Measurements from ENCODE around the gene INSRR. TPM values are rescaled to one million over a fixed set of nuclear protein-coding genes. Genes with fewer than 3 reads are reported as not detected.

INSRR gene
- total RNA-seq, 1 donor from 2014 or later, result 1.7 TPM

GRCh38 chr1:156795374-156795733 is 63.6 kb downstream of the INSRR start:
- peaks cover 18% of the 10 kb centered on the region for H3K4me1 Mint-ChIP-seq (ENCODE audit: unreplicated experiment)
- H3K4me3 Mint-ChIP-seq, result no peak overlapping the region
- H3K9me3 Mint-ChIP-seq, result no peaks in the 10 kb centered on the region
- no peaks in the 10 kb centered on the region for H3K27me3 Mint-ChIP-seq
- TF ChIP-seq, protein P1, sequence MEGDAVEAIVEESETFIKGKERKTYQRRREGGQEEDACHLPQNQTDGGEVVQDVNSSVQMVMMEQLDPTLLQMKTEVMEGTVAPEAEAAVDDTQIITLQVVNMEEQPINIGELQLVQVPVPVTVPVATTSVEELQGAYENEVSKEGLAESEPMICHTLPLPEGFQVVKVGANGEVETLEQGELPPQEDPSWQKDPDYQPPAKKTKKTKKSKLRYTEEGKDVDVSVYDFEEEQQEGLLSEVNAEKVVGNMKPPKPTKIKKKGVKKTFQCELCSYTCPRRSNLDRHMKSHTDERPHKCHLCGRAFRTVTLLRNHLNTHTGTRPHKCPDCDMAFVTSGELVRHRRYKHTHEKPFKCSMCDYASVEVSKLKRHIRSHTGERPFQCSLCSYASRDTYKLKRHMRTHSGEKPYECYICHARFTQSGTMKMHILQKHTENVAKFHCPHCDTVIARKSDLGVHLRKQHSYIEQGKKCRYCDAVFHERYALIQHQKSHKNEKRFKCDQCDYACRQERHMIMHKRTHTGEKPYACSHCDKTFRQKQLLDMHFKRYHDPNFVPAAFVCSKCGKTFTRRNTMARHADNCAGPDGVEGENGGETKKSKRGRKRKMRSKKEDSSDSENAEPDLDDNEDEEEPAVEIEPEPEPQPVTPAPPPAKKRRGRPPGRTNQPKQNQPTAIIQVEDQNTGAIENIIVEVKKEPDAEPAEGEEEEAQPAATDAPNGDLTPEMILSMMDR (conservative IDR thresholded peaks at IDR 0.05), result no peak
- no peak for DNase-seq (ENCODE audit: extremely low spot score, unreplicated experiment)
- no peak overlapping the region for H3K27ac Mint-ChIP-seq
- peaks cover 21% of the 10 kb centered on the region for H3K36me3 Mint-ChIP-seq

GRCh38 chr1:156794506-156795373 is 64.2 kb downstream of the INSRR start:
- Mint-ChIP-seq H3K4me1 (ENCODE audit: unreplicated experiment) (peaks cover 15% of the 10 kb centered on the region), H3K4me3 (no peak overlapping the region), H3K36me3 (peaks cover 21% of the 10 kb centered on the region), H3K9me3 (no peaks in the 10 kb centered on the region), H3K27me3 (no peaks in the 10 kb centered on the region), H3K27ac (no peak overlapping the region)
- TF ChIP-seq, protein P1 (conservative IDR thresholded peaks at IDR 0.05), result no peak
- no peak for DNase-seq (ENCODE audit: extremely low spot score, unreplicated experiment)

Other genes with a start within 250 kb of the INSRR start
- not detected in 2 replicates for gene HAPLN2, start 239.7 kb downstream of the INSRR start, total RNA-seq (ENCODE audit: low replicate concordance)
- gene BCAN, start 217.0 kb downstream of the INSRR start, total RNA-seq (ENCODE audit: low replicate concordance), result 12.6 TPM in 1 of 2 replicates, not detected in the other
- 8.1 and 125 TPM in 2 replicates for gene NES, start 181.7 kb downstream of the INSRR start, total RNA-seq (ENCODE audit: low replicate concordance)
- gene CRABP2, start 153.5 kb downstream of the INSRR start, total RNA-seq (ENCODE audit: low replicate concordance), result 83.7 and 370 TPM in 2 replicates
- 35.2 and 39.7 TPM in 2 replicates for gene METTL25B, start 130.6 kb downstream of the INSRR start, total RNA-seq (ENCODE audit: low replicate concordance)
- 35.3 and 42.0 TPM in 2 replicates for gene ISG20L2, start 130.4 kb downstream of the INSRR start, total RNA-seq (ENCODE audit: low replicate concordance)
- 47.4 and 58.6 TPM in 2 replicates for gene MRPL24, start 118.0 kb downstream of the INSRR start, total RNA-seq (ENCODE audit: low replicate concordance)
- gene HDGF, start 107.4 kb downstream of the INSRR start, total RNA-seq (ENCODE audit: low replicate concordance), result 249 and 270 TPM in 2 replicates
- 79.1 and 81.8 TPM in 2 replicates for gene PRCC, start 91.6 kb downstream of the INSRR start, total RNA-seq (ENCODE audit: low replicate concordance)
- gene SH2D2A, start 42.3 kb downstream of the INSRR start, total RNA-seq (ENCODE audit: low replicate concordance), result 0.48 and 2.2 TPM in 2 replicates
- 0.12 and 6.6 TPM in 2 replicates for gene NTRK1, start 1.7 kb upstream of the INSRR start, total RNA-seq (ENCODE audit: low replicate concordance)
- gene PEAR1, start 34.6 kb upstream of the INSRR start, total RNA-seq (ENCODE audit: low replicate concordance), result 0.14 and 11.7 TPM in 2 replicates
- gene LRRC71, start 61.5 kb upstream of the INSRR start, total RNA-seq (ENCODE audit: low replicate concordance), result 0.58 TPM in 1 of 2 replicates, not detected in the other
- 33.7 and 43.7 TPM in 2 replicates for gene ARHGEF11, start 186.6 kb upstream of the INSRR start, total RNA-seq (ENCODE audit: low replicate concordance)
- gene ETV3L, start 240.7 kb upstream of the INSRR start, total RNA-seq (ENCODE audit: low replicate concordance), result not detected in 2 replicates

Data from type B pancreatic cell (in vitro differentiated cells).